Panc1 (cell line): ENCODE results near the gene KIAA1958. TPM values are rescaled to one million over a fixed set of nuclear protein-coding genes. Genes with fewer than 3 reads are reported as not detected.

Experiments used
- ATAC-seq: fragments of 200-7000 bp; cut with Tn5 transposase; 2 replicates; pipeline ENCODE4 v1.9.1; 2020; ENCODE audit warnings: mild to moderate bottlenecking, moderate library complexity
- BruUV-seq: library from RNA; stranded (reverse); fragments of 400-500 nt; replicated peaks from 2 replicates; lab custom pipeline; 2021; lab: Mats Ljungman, UMichigan
- CTCF ChIA-PET: fragments of 300-600 bp; sonication (Branson Sonifier 250); formaldehyde crosslinking; loops from one replicate; lab custom pipeline; 2022; ENCODE audit warnings: antibody characterized with exemption; lab: Charles Lee
- POLR2A ChIA-PET: fragments of 300-600 bp; sonication (Branson Sonifier 250); formaldehyde crosslinking; loops from one replicate; lab custom pipeline; 2022; ENCODE audit warnings: antibody characterized with exemption; lab: Charles Lee
- DNase-seq: peaks from one replicate; pipeline ENCODE4 v3.0.0-alpha.2; 2010; ENCODE audit warnings: low read depth, low spot score
- H3K27ac ChIP-seq: 2 replicates; pipeline ENCODE4 v1.5.1; 2011; ENCODE audit warnings: mild to moderate bottlenecking, low read length, inconsistent platforms
- H3K27me3 ChIP-seq: fragments of 200-500 bp; sonication (Bioruptor generic); 2 replicates; pipeline ENCODE4 v1.6.0; 2014; ENCODE audit warnings: low read length, inconsistent platforms; ENCODE audit not compliant: control insufficient read depth, insufficient read depth
- H3K36me3 ChIP-seq: fragments of 200-500 bp; sonication (Bioruptor generic); 2 replicates; pipeline ENCODE4 v1.5.1; 2014; ENCODE audit warnings: inconsistent platforms, mild to moderate bottlenecking, low read length, moderate library complexity; ENCODE audit not compliant: control insufficient read depth, insufficient read depth
- H3K4me1 ChIP-seq: 2 replicates; pipeline ENCODE4 v1.5.1; 2011; ENCODE audit warnings: inconsistent platforms, mild to moderate bottlenecking, low read length, moderate library complexity; ENCODE audit not compliant: control insufficient read depth, insufficient read depth
- H3K4me3 ChIP-seq, 2 experiments: 2 replicates each; pipeline ENCODE4 v1.5.1; 2011 to 2012; ENCODE audit warnings: low read depth in 2 of 2, low read length in 2 of 2, mild to moderate bottlenecking in 2 of 2, inconsistent platforms in 1 of 2, moderate library complexity in 1 of 2
- H3K9me3 ChIP-seq: fragments of 200-500 bp; sonication (Bioruptor generic); 2 replicates; pipeline ENCODE4 v1.5.1; 2014; ENCODE audit warnings: low read depth, mild to moderate bottlenecking, inconsistent platforms, low read length, moderate library complexity; ENCODE audit not compliant: control insufficient read depth, insufficient read depth
- CTCF ChIP-seq: fragments of 450-650 bp; IDR thresholded peaks from 2 replicates; pipeline ENCODE4 v1.5.1; 2017; ENCODE audit warnings: mild to moderate bottlenecking
- POLR2AphosphoS5 ChIP-seq: IDR thresholded peaks from 2 replicates; pipeline ENCODE4 v1.6.1; 2012; ENCODE audit warnings: mild to moderate bottlenecking, low read depth, low read length, moderate library complexity
- REST ChIP-seq, 2 experiments: IDR thresholded peaks; 2 replicates each; pipeline ENCODE4 v1.6.1; 2011 to 2012; ENCODE audit warnings: low read depth in 2 of 2, control low read depth in 1 of 2, low read length in 1 of 2, mild to moderate bottlenecking in 1 of 2, moderate library complexity in 1 of 2; ENCODE audit not compliant: insufficient read depth in 1 of 2
- SIN3A ChIP-seq: IDR thresholded peaks from 2 replicates; pipeline ENCODE4 v1.6.1; 2012; ENCODE audit warnings: low read depth, mild to moderate bottlenecking, low read length, moderate library complexity, borderline replicate concordance; ENCODE audit not compliant: insufficient read depth
- TCF7L2 ChIP-seq: IDR thresholded peaks from 2 replicates; pipeline ENCODE4 v1.6.1; 2011; ENCODE audit warnings: mild to moderate bottlenecking, low read depth, low read length, inconsistent platforms
- in situ Hi-C: cut with HindIII; loops from 2 replicates; pipeline ENCODE4 v1.10.0; 2016; ENCODE audit warnings: low sequenced_read_pairs, low pct_unique_long_range_greater_than_20kb
- intact Hi-C: fragments of 100-400 bp; cut with micrococcal nuclease; formaldehyde crosslinking; loops from one replicate; pipeline ENCODE4 v1.10.0; 2022; ENCODE audit not compliant: unreplicated experiment
- total RNA-seq: library from RNA; stranded (reverse); gene quantifications from one replicate; pipeline ENCODE4 v1.2.1, GENCODE V29; 2021; ENCODE audit not compliant: unreplicated experiment

KIAA1958 gene
- total RNA-seq, 1 experiment from 2014 or later = 10.4 TPM

GRCh38 chr9:112541685-112542084 is 55.1 kb downstream of the KIAA1958 start:
- BruUV-seq = no TSS peak
- no peaks in the 10 kb centered on the region for H3K27me3 ChIP-seq
- CTCF ChIA-PET = no interaction called here
- DNase-seq (no peak), ATAC-seq (no peak)
- TF ChIP-seq SIN3A (no peak), TCF7L2 (no peak), CTCF (no peak), POLR2AphosphoS5 (no peak)
- POLR2A ChIA-PET = interaction anchor here (0.7 kb wide), 1 partner anchor 15 kb away, joined by 4 read pairs; no protein-coding TSS in a partner anchor
- H3K36me3 ChIP-seq = no peaks in the 10 kb centered on the region
- no peak overlapping the region for H3K4me3 ChIP-seq
- H3K9me3 ChIP-seq = no peaks in the 10 kb centered on the region
- intact Hi-C loops = no loop called here
- H3K27ac ChIP-seq = no peak overlapping the region
- no peaks in the 10 kb centered on the region; the same call in 1 of the 2 replicates for H3K4me1 ChIP-seq
- in situ Hi-C loops = no loop called here

- no TSS peak for BruUV-seq
- TF ChIP-seq TCF7L2 (no peak), REST (IDR thresholded peaks at IDR 0.05; ENCODE audit: insufficient read depth in 1 of 2, low read depth in 2 of 2, low read length in 1 of 2) (no peak), POLR2AphosphoS5 (no peak), SIN3A (no peak), CTCF (no peak)
- Histone ChIP-seq H3K4me3 (no peak overlapping the region), H3K27ac (no peak overlapping the region), H3K27me3 (no peaks in the 10 kb centered on the region), H3K36me3 (no peaks in the 10 kb centered on the region), H3K4me1 (no peaks in the 10 kb centered on the region; the same call in 1 of the 2 replicates), H3K9me3 (no peaks in the 10 kb centered on the region)
- intact Hi-C loops = no loop called here
- in situ Hi-C loops = no loop called here
- CTCF ChIA-PET = no interaction called here
- ATAC-seq (no peak), DNase-seq (no peak)
- POLR2A ChIA-PET = interaction anchor here (0.6 kb wide), 1 partner anchor 206 kb away, joined by 5 read pairs; no protein-coding TSS in a partner anchor
Measured at GRCh38 chr9:112542593-112543292, 56.1 kb downstream of the KIAA1958 start.
